HepG2 (cell line): ENCODE results near the gene METTL13. TPM values are rescaled to one million over a fixed set of nuclear protein-coding genes. Genes with fewer than 3 reads are reported as not detected.

Source experiments
- ATAC-seq: fragments of 200-7000 bp; cut with Tn5 transposase; 3 replicates; pipeline ENCODE4 v1.9.1; 2020; ENCODE audit warnings: mild to moderate bottlenecking, moderate library complexity
- BruUV-seq: library from RNA; stranded (reverse); fragments of 400-500 nt; replicated peaks from 2 replicates; lab custom pipeline; 2021; lab: Mats Ljungman, UMichigan
- CTCF ChIA-PET: fragments of 300-600 bp; formaldehyde crosslinking; extraction: SDS; loops from one replicate; lab custom pipeline; 2021; ENCODE audit warnings: low total read pairs, inconsistent platforms, low intra/inter-chr PET ratio; lab: Yijun Ruan, JAX
- POLR2A ChIA-PET: fragments of 350-600 bp; sonication (Branson Sonifier 250); formaldehyde crosslinking; loops from one replicate; lab custom pipeline; 2020; ENCODE audit warnings: antibody characterized with exemption, inconsistent platforms; lab: Yijun Ruan, JAX
- DNase-seq: peaks from one replicate; pipeline ENCODE4 v3.0.0-alpha.2; 2015; ENCODE audit warnings: low spot score
- FAIRE-seq: peaks from 3 replicates; lab custom pipeline; 2011; peaks lifted over from hg19 to GRCh38; lab: Jason Lieb, UNC
- H2AFZ ChIP-seq: one replicate; pipeline ENCODE4 v1.6.1; 2011; ENCODE audit warnings: low read length, inconsistent platforms
- H3K27ac ChIP-seq: fragments of 300-600 bp; 3 replicates; pipeline ENCODE4 v1.8.0; 2011; ENCODE audit warnings: mixed run types, mild to moderate bottlenecking, mixed read lengths, low read length, inconsistent platforms; ENCODE audit not compliant: insufficient read depth; ENCODE audit errors: extremely low read length
- H3K27me3 ChIP-seq, 2 experiments: fragments of 200-600 bp in 1 of 2; 2 replicates in 1 of 2; 3 replicates in 1 of 2; pipeline versions ENCODE4 v1.6.0 to v1.8.0; 2011; ENCODE audit warnings: low read length in 2 of 2, mild to moderate bottlenecking in 2 of 2, moderate library complexity in 2 of 2, inconsistent platforms in 1 of 2; ENCODE audit not compliant: insufficient read depth in 2 of 2, control insufficient read depth in 1 of 2
- H3K36me3 ChIP-seq, 2 experiments: fragments of 200-600 bp in 1 of 2; replicated peaks in 1 of 2; 2 replicates in 1 of 2; 3 replicates in 1 of 2; pipeline versions ENCODE4 v1.5.1 to v1.8.0; 2011; ENCODE audit warnings: low read length in 2 of 2, inconsistent platforms in 1 of 2; ENCODE audit not compliant: insufficient read depth in 2 of 2, control insufficient read depth in 1 of 2
- H3K4me1 ChIP-seq: 2 replicates; pipeline ENCODE4 v1.5.1; 2012; ENCODE audit warnings: low read length, inconsistent platforms; ENCODE audit not compliant: insufficient read depth
- H3K4me2 ChIP-seq: 2 replicates; pipeline ENCODE4 v1.6.0; 2011; ENCODE audit warnings: low read depth, low read length, inconsistent platforms
- H3K4me3 ChIP-seq, 3 experiments: fragments of 200-600 bp in 1 of 3; sonication (generic), shearing (Covaris generic) in 1 of 3; replicated peaks in 1 of 3; 2 replicates each; pipeline ENCODE4 v1.5.1; 2011 to 2016; ENCODE audit warnings: low read length in 3 of 3, inconsistent platforms in 2 of 3, low read depth in 2 of 3, mild to moderate bottlenecking in 2 of 3, control low read depth in 1 of 3, mixed read lengths in 1 of 3; ENCODE audit not compliant: insufficient read depth in 1 of 3
- H3K79me2 ChIP-seq: one replicate; pipeline ENCODE4 v1.6.1; 2011; ENCODE audit warnings: low read length, inconsistent platforms; ENCODE audit not compliant: insufficient read depth
- H3K9ac ChIP-seq: 2 replicates; pipeline ENCODE4 v1.6.0; 2011; ENCODE audit warnings: mild to moderate bottlenecking, low read depth, low read length, inconsistent platforms; ENCODE audit not compliant: insufficient read depth
- H3K9me3 ChIP-seq: 2 replicates; pipeline ENCODE4 v1.5.1; 2012; ENCODE audit warnings: mild to moderate bottlenecking, low read length
- H4K20me1 ChIP-seq: 2 replicates; pipeline ENCODE4 v1.6.0; 2011; ENCODE audit warnings: inconsistent platforms, mild to moderate bottlenecking, low read length, moderate library complexity; ENCODE audit not compliant: insufficient read depth
- ARNTL ChIP-seq: sonication (generic); formaldehyde crosslinking; IDR thresholded peaks from 2 replicates; pipeline ENCODE4 v1.4.0; 2020; ENCODE audit warnings: mild to moderate bottlenecking, missing genetic modification reagents
- CCDC6 ChIP-seq: sonication (generic); formaldehyde crosslinking; IDR thresholded peaks from 2 replicates; pipeline ENCODE4 v1.8.1; 2022; ENCODE audit warnings: mild to moderate bottlenecking, missing genetic modification reagents, moderate library complexity
- CTCF ChIP-seq: sonication (generic); formaldehyde crosslinking; IDR thresholded peaks from 2 replicates; pipeline ENCODE4 v1.5.0; 2020; ENCODE audit warnings: mild to moderate bottlenecking, missing genetic modification reagents, moderate library complexity
- FOXP4 ChIP-seq: sonication (generic); formaldehyde crosslinking; IDR thresholded peaks from 2 replicates; pipeline ENCODE4 v1.4.0; 2020; ENCODE audit warnings: missing genetic modification reagents
- HDAC2 ChIP-seq: sonication (generic); formaldehyde crosslinking; IDR thresholded peaks from 2 replicates; pipeline ENCODE4 v1.4.0; 2020; ENCODE audit warnings: missing genetic modification reagents
- HINFP ChIP-seq: sonication (generic); formaldehyde crosslinking; IDR thresholded peaks from 2 replicates; pipeline ENCODE4 v1.4.0; 2020; ENCODE audit warnings: low read depth, mild to moderate bottlenecking, missing genetic modification reagents
- ZFP36L1 ChIP-seq: sonication (generic); formaldehyde crosslinking; IDR thresholded peaks from 2 replicates; pipeline ENCODE4 v1.8.0; 2022; ENCODE audit warnings: mild to moderate bottlenecking, missing genetic modification reagents, moderate library complexity
- ZNF274 ChIP-seq: sonication (generic); formaldehyde crosslinking; IDR thresholded peaks from 2 replicates; pipeline ENCODE4 v1.5.1; 2020; ENCODE audit warnings: mild to moderate bottlenecking, missing genetic modification reagents
- ZNF569 ChIP-seq: sonication (generic); formaldehyde crosslinking; IDR thresholded peaks from 2 replicates; pipeline ENCODE4 v1.5.0; 2020; ENCODE audit warnings: mild to moderate bottlenecking, missing genetic modification reagents, moderate library complexity, borderline replicate concordance
- ZNF678 ChIP-seq: sonication (generic); formaldehyde crosslinking; IDR thresholded peaks from 2 replicates; pipeline ENCODE4 v1.4.0; 2020; ENCODE audit warnings: mild to moderate bottlenecking, missing genetic modification reagents
- ZNF691 ChIP-seq: sonication (generic); formaldehyde crosslinking; IDR thresholded peaks from 2 replicates; pipeline ENCODE4 v1.4.0; 2020; ENCODE audit warnings: missing genetic modification reagents, low read depth, mild to moderate bottlenecking, borderline replicate concordance
- ZNF737 ChIP-seq: sonication (generic); formaldehyde crosslinking; IDR thresholded peaks from 2 replicates; pipeline ENCODE4 v1.5.0; 2020; ENCODE audit warnings: missing genetic modification reagents, mild to moderate bottlenecking, borderline replicate concordance
- ZNF781 ChIP-seq: sonication (generic); formaldehyde crosslinking; IDR thresholded peaks from 2 replicates; pipeline ENCODE4 v1.5.1; 2020; ENCODE audit warnings: borderline replicate concordance, mild to moderate bottlenecking, missing genetic modification reagents; ENCODE audit errors: not compliant biosample characterization
- ZNF788 ChIP-seq: sonication (generic); formaldehyde crosslinking; IDR thresholded peaks from 2 replicates; pipeline ENCODE4 v1.5.0; 2020; ENCODE audit warnings: mild to moderate bottlenecking, missing genetic modification reagents, borderline replicate concordance
- ZNF878 ChIP-seq: sonication (generic); formaldehyde crosslinking; IDR thresholded peaks from 2 replicates; pipeline ENCODE4 v1.8.1; 2023; ENCODE audit warnings: mild to moderate bottlenecking, missing genetic modification reagents, moderate library complexity
- WGBS: methylation state at CpG from one replicate; pipeline ENCODE4 v1.1.6; 2017; ENCODE audit warnings: low lambda C conversion rate; 5-methylcytosine and 5-hydroxymethylcytosine counted together
- in situ Hi-C: cut with HindIII; loops from 2 replicates; pipeline ENCODE4 v1.10.0; 2017; ENCODE audit warnings: low pct_unique_long_range_greater_than_20kb; ENCODE audit not compliant: extremely low pct_ligation_motif_present
- intact Hi-C: fragments of 100-400 bp; cut with micrococcal nuclease; formaldehyde crosslinking; loops from one replicate; pipeline ENCODE4 v1.10.0; 2022; ENCODE audit not compliant: unreplicated experiment
- polyA plus RNA-seq, 8 experiments: library from polyadenylated mRNA; depleted of rRNA in 3 of 8; stranded (reverse) in 7 of 8; unstranded in 1 of 8; fragments of >200 nt; fragmentation: Illumina TruSeq in 4 of 8; extraction: Trizol in 4 of 8; gene quantifications; 2 replicates each; pipeline versions ENCODE4 v1.2.1 to v1.2.3, GENCODE V29; 2011 to 2016; ENCODE audit warnings: low read depth in 4 of 8, missing spikeins in 1 of 8, mixed read lengths in 1 of 8; ENCODE audit not compliant: insufficient read depth in 1 of 8
- total RNA-seq, 5 experiments: library from RNA; depleted of rRNA; stranded (reverse); fragments of >200 nt; fragmentation: Illumina TruSeq; extraction: Trizol; gene quantifications; 2 replicates each; pipeline ENCODE4 v1.2.3, GENCODE V29; 2016; ENCODE audit warnings: low read depth in 1 of 5

METTL13 gene
- total and polyA plus RNA-seq, 2 of the 13 experiments (the other 11 are each of a cell fraction or from before 2014, with no cell fraction given) = 18.6 to 22.8 TPM

GRCh38 chr1:171740987-171741871, 40.2 kb upstream of the METTL13 start:
- Histone ChIP-seq H3K9me3 (no peaks in the 10 kb centered on the region), H3K27me3 (no peaks in the 10 kb centered on the region), H3K4me3 (peak overlapping the region; percentile 78 to 88 (median 86)), H4K20me1 (no peaks in the 10 kb centered on the region), H3K9ac (peak overlapping the region; percentile 69), H3K4me1 (peaks cover 23% of the 10 kb centered on the region), H3K79me2 (no peaks in the 10 kb centered on the region), H3K36me3 (0 out of 5 replicates have a peak, but pooled peaks cover 0 to 3% of the 10 kb centered on the region in 2 experiments), H2AFZ (peak overlapping the region; percentile 88), H3K27ac (peak overlapping the region; percentile 72), H3K4me2 (peak overlapping the region; percentile 83)
- WGBS = 3% methylated on average over 28 of the region's 28 CpGs
- CTCF ChIA-PET = no interaction called here
- DNase-seq (peak; percentile 36), ATAC-seq (peak; percentile 71), FAIRE-seq (peak; percentile 4)
- BruUV-seq = TSS peak; percentile 75
- intact Hi-C loops (no loop called here), in situ Hi-C loops (no loop called here)
- POLR2A ChIA-PET = interaction anchor here (0.6 to 1.5 kb wide), 3 partner anchors 40 to 256 kb away, joined by 3 to 4 read pairs (median 3); partner anchors contain the start of genes METTL13 and PRRC2C
- TF ChIP-seq ZFP36L1 (CRISPR knock-in tag) (0 out of 2 replicates have a peak, but pooled peaks have one; percentile 13), ZNF788 (CRISPR knock-in tag) (no peak), ZNF737 (CRISPR knock-in tag) (0 out of 2 replicates have a peak, but pooled peaks have one; percentile 39), CTCF (CRISPR knock-in tag) (peak; percentile 55), ZNF691 (0 out of 2 replicates have a peak, but pooled peaks have one; percentile 4), ZNF678 (CRISPR knock-in tag) (no peak), FOXP4 (CRISPR knock-in tag) (no peak), HDAC2 (CRISPR knock-in tag) (no peak), ARNTL (CRISPR knock-in tag) (no peak), ZNF781 (CRISPR knock-in tag) (peak; percentile 13), HINFP (CRISPR knock-in tag) (0 out of 2 replicates have a peak, but pooled peaks have one; percentile 1), CCDC6 (CRISPR knock-in tag) (no peak), ZNF569 (CRISPR knock-in tag) (no peak), ZNF878 (CRISPR knock-in tag) (no peak), ZNF274 (CRISPR knock-in tag) (peak; percentile 16; the same call in 1 of the 2 replicates)
